A549 (cell line): ENCODE data around the gene INPP5A. TPM values are rescaled to one million over a fixed set of nuclear protein-coding genes. Genes with fewer than 3 reads are reported as not detected.

Experiments used
- ATAC-seq, 2 experiments: fragments of 200-7000 bp in 1 of 2; fragments of >200 bp in 1 of 2; cut with Nextera tagmentation in 1 of 2; cut with Tn5 transposase in 1 of 2; 3 replicates each; pipeline versions ENCODE4 v1.8.0 to v1.9.1; 2018 to 2020; ENCODE audit warnings: mild to moderate bottlenecking in 1 of 2, moderate library complexity in 1 of 2
- CTCF ChIA-PET: fragments of 300-600 bp; sonication (Branson Sonifier 250); formaldehyde crosslinking; extraction: SDS; loops from one replicate; lab custom pipeline; 2021; ENCODE audit warnings: antibody characterized with exemption, inconsistent platforms; lab: Yijun Ruan, JAX
- POLR2A ChIA-PET: fragments of 350-600 bp; formaldehyde crosslinking; extraction: SDS; loops from one replicate; lab custom pipeline; 2021; ENCODE audit warnings: antibody characterized with exemption, inconsistent platforms; lab: Yijun Ruan, JAX
- DNase-seq, 2 experiments: peaks; one replicate each; pipeline versions ENCODE4 v3.0.0 to v3.0.0-alpha.2; 2011 to 2016; ENCODE audit warnings: low read depth in 1 of 2, low spot score in 1 of 2
- FAIRE-seq: peaks from 2 replicates; lab custom pipeline; 2011; peaks lifted over from hg19 to GRCh38; lab: Jason Lieb, UNC
- H3K27ac ChIP-seq, 2 experiments: fragments of >200 bp; sonication (Bioruptor Twin); formaldehyde crosslinking; 3 replicates each; pipeline ENCODE4 v1.5.1; 2016 to 2017
- H3K4me1 ChIP-seq: fragments of >200 bp; sonication (Bioruptor Twin); formaldehyde crosslinking; 3 replicates; pipeline ENCODE4 v1.6.1; 2016
- H3K4me2 ChIP-seq: fragments of >200 bp; sonication (Bioruptor Twin); formaldehyde crosslinking; 3 replicates; pipeline ENCODE4 v1.6.1; 2016
- H3K4me3 ChIP-seq: fragments of >200 bp; sonication (Bioruptor Twin); formaldehyde crosslinking; 3 replicates; pipeline ENCODE4 v1.5.1; 2016
- H3K9me3 ChIP-seq: fragments of >200 bp; sonication (Bioruptor Twin); formaldehyde crosslinking; 3 replicates; pipeline ENCODE4 v1.6.1; 2016
- CBX8 ChIP-seq: fragments of 200-600 bp; sonication (generic); IDR thresholded peaks from 2 replicates; pipeline ENCODE4 v1.6.1; 2016
- CHD2 ChIP-seq: fragments of 150-350 bp; IDR thresholded peaks from 2 replicates; pipeline ENCODE4 v1.6.1; 2014; ENCODE audit warnings: low read length; ENCODE audit not compliant: partially characterized antibody
- CHD4 ChIP-seq: fragments of 200-600 bp; sonication (generic); IDR thresholded peaks from 2 replicates; pipeline ENCODE4 v1.6.1; 2016; ENCODE audit warnings: antibody characterized with exemption, mild to moderate bottlenecking, borderline replicate concordance
- EHF ChIP-seq: fragments of 250-450 bp; sonication (Bioruptor Pico); IDR thresholded peaks from 2 replicates; pipeline ENCODE4 v1.5.0; 2020; ENCODE audit warnings: mild to moderate bottlenecking
- EHMT2 ChIP-seq: fragments of 200-600 bp; sonication (generic); IDR thresholded peaks from 2 replicates; pipeline ENCODE4 v1.6.1; 2016; ENCODE audit warnings: antibody characterized with exemption, low read depth, mild to moderate bottlenecking, moderate library complexity
- EP300 ChIP-seq, 2 experiments: fragments of >200 bp; sonication (Bioruptor Twin); formaldehyde crosslinking; IDR thresholded peaks; 2 replicates in 1 of 2; 3 replicates in 1 of 2; pipeline ENCODE4 v1.6.1; 2016 to 2017
- ESRRA ChIP-seq: fragments of 150-350 bp; IDR thresholded peaks from 2 replicates; pipeline ENCODE4 v1.6.1; 2014; ENCODE audit warnings: mild to moderate bottlenecking, low read length, borderline replicate concordance
- FOSL2 ChIP-seq, 2 experiments: fragments of 450-650 bp in 1 of 2; fragments of >200 bp in 1 of 2; sonication (Bioruptor Twin) in 1 of 2; formaldehyde crosslinking; IDR thresholded peaks; 2 replicates each; pipeline versions ENCODE4 v1.5.0 to v1.6.1; 2016 to 2020; ENCODE audit warnings: mild to moderate bottlenecking in 1 of 2, moderate library complexity in 1 of 2
- HDAC2 ChIP-seq: fragments of 200-600 bp; sonication (generic); IDR thresholded peaks from 2 replicates; pipeline ENCODE4 v1.6.1; 2016
- HOXB5 ChIP-seq: fragments of 250-450 bp; sonication (Bioruptor Pico); IDR thresholded peaks from 2 replicates; pipeline ENCODE4 v1.5.0; 2020; ENCODE audit warnings: mild to moderate bottlenecking, moderate library complexity
- JUN ChIP-seq, 2 experiments: fragments of >200 bp; sonication (Bioruptor Twin); formaldehyde crosslinking; IDR thresholded peaks; 2 replicates in 1 of 2; 3 replicates in 1 of 2; pipeline ENCODE4 v1.6.1; 2016 to 2017
- KDM5A ChIP-seq: fragments of 200-600 bp; sonication (generic); IDR thresholded peaks from 2 replicates; pipeline ENCODE4 v1.6.1; 2016; ENCODE audit warnings: antibody characterized with exemption, mild to moderate bottlenecking
- MAFK ChIP-seq: fragments of 450-650 bp; IDR thresholded peaks from 2 replicates; pipeline ENCODE4 v1.6.1; 2014; ENCODE audit not compliant: partially characterized antibody
- NPAS2 ChIP-seq: fragments of 250-450 bp; sonication (Bioruptor Pico); IDR thresholded peaks from 2 replicates; pipeline ENCODE4 v1.8.0; 2022; ENCODE audit warnings: mild to moderate bottlenecking, moderate library complexity, borderline replicate concordance
- NR3C1 ChIP-seq: fragments of >200 bp; sonication (Bioruptor Twin); formaldehyde crosslinking; IDR thresholded peaks from 3 replicates; pipeline ENCODE4 v1.6.1; 2017
- RARB ChIP-seq: fragments of 250-450 bp; sonication (Bioruptor Pico); IDR thresholded peaks from 2 replicates; pipeline ENCODE4 v1.8.0; 2021; ENCODE audit warnings: mild to moderate bottlenecking, moderate library complexity
- RNF2 ChIP-seq: fragments of 200-600 bp; sonication (generic); IDR thresholded peaks from 2 replicates; pipeline ENCODE4 v1.6.1; 2016; ENCODE audit warnings: low read depth, mild to moderate bottlenecking, antibody characterized with exemption, moderate library complexity, borderline replicate concordance
- SREBF2 ChIP-seq: fragments of 450-650 bp; IDR thresholded peaks from 2 replicates; pipeline ENCODE4 v1.6.1; 2014; ENCODE audit warnings: mild to moderate bottlenecking, moderate library complexity
- TFCP2L1 ChIP-seq: fragments of 250-450 bp; sonication (Bioruptor Pico); IDR thresholded peaks from 2 replicates; pipeline ENCODE4 v1.5.0; 2021; ENCODE audit warnings: mild to moderate bottlenecking
- ZFP36 ChIP-seq: fragments of 450-650 bp; IDR thresholded peaks from 2 replicates; pipeline ENCODE4 v1.6.1; 2014; ENCODE audit warnings: borderline replicate concordance; ENCODE audit not compliant: partially characterized antibody
- ZSCAN20 ChIP-seq: fragments of 250-450 bp; sonication (Bioruptor Pico); IDR thresholded peaks from 2 replicates; pipeline ENCODE4 v1.8.0; 2022; ENCODE audit warnings: mild to moderate bottlenecking, moderate library complexity
- WGBS: methylation state at CpG from one replicate; pipeline ENCODE4 v1.1.6; 2017; ENCODE audit errors: missing lambda C conversion rate; 5-methylcytosine and 5-hydroxymethylcytosine counted together
- polyA plus RNA-seq, 4 experiments: library from polyadenylated mRNA; depleted of rRNA in 3 of 4; stranded (reverse); fragments of >200 nt; fragmentation: RNase III in 1 of 4; extraction: RNeasy Plus Mini Kit Qiagen cat#74134 plus additional on column Dnase treatment in 1 of 4; gene quantifications; 2 replicates in 3 of 4; 3 replicates in 1 of 4; pipeline ENCODE4 v1.2.3, GENCODE V29; 2011 to 2017
- TF ChIP-seq, protein P1 (sequence below): fragments of >200 bp; sonication (Bioruptor Twin); formaldehyde crosslinking; IDR thresholded peaks from 3 replicates; pipeline ENCODE4 v1.6.1; 2016
- TF ChIP-seq, protein P2 (sequence below): IDR thresholded peaks from 2 replicates; pipeline ENCODE4 v1.6.1; 2012
- TF ChIP-seq, protein P3 (sequence below): fragments of >200 bp; sonication (Bioruptor Twin); formaldehyde crosslinking; IDR thresholded peaks from 3 replicates; pipeline ENCODE4 v1.5.1; 2016

The INPP5A gene
- polyA plus RNA-seq, 2 of the 4 experiments (the other 2 are of a cell fraction), result 13.7 to 15.1 TPM

DNA sequence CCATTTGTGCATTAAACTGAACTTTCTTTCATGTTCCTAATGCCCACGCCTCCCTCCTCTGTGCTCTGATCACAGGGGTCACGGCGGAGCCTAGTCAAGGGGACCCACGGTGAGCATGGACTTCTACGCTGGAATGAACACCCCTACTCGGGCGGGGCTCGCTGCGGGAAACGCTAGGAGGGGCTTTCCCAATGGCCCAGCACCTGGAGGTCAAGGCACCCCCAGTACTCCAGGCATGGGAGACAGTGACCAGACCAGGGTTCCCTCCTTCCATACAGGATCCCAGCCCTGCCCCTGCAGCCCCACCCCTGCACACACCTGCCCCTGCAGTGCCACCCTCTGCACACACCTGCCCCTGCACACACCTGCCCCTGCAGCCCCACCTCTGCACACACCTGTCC is 275.4 kb downstream of the INPP5A start (continued):
- TF ChIP-seq, protein P1, sequence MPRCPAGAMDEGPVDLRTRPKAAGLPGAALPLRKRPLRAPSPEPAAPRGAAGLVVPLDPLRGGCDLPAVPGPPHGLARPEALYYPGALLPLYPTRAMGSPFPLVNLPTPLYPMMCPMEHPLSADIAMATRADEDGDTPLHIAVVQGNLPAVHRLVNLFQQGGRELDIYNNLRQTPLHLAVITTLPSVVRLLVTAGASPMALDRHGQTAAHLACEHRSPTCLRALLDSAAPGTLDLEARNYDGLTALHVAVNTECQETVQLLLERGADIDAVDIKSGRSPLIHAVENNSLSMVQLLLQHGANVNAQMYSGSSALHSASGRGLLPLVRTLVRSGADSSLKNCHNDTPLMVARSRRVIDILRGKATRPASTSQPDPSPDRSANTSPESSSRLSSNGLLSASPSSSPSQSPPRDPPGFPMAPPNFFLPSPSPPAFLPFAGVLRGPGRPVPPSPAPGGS, result no peak
- TF ChIP-seq SREBF2 (no peak), HOXB5 (CRISPR knock-in tag) (no peak), CBX8 (no peak), CHD2 (no peak), ESRRA (no peak)

- no peak overlapping the region for H3K27ac ChIP-seq
- CTCF ChIA-PET, result no interaction called here
- no peaks in the 10 kb centered on the region; the same call in 2 of the 3 replicates for H3K9me3 ChIP-seq
- no peak overlapping the region for H3K4me3 ChIP-seq
- DNase-seq (no peak), FAIRE-seq (no peak), ATAC-seq (no peak)
- H3K4me2 ChIP-seq, result no peak overlapping the region
- no peaks in the 10 kb centered on the region for H3K4me1 ChIP-seq
- WGBS, result 18% methylated on average over 13 of the region's 28 CpGs
- POLR2A ChIA-PET, result no interaction called here
- TF ChIP-seq MAFK (no peak), ZFP36 (no peak)
These were observed 276.2 kb downstream of the INPP5A start for GRCh38 chr10:132813560-132814468.

DNA sequence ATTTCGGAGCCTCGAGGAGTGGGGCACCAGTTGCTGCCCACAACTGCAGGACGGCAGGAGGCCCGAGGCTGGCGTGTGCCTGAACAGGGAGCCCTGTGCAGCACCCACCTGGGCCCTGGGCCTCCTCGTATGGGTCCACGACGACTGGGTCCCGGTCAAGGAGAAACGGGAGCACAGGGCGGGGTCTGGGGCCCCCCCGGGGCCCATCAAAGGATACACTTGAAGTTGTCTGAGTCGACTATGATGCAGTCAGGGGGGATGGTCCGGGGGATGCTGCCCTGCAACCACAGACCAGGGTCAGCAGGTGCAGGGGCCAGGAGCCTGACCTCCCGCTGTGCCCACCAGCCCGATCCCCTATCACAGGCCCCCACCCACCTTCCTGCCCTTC is 276.9 kb downstream of the INPP5A start:
- Histone ChIP-seq H3K9me3 (peaks cover 3% of the 10 kb centered on the region; the same call in 2 of the 3 replicates), H3K4me2 (no peak overlapping the region), H3K4me1 (no peaks in the 10 kb centered on the region), H3K27ac (no peak overlapping the region), H3K4me3 (no peak overlapping the region)
- WGBS, result 62% methylated on average over 7 of the region's 16 CpGs
- ATAC-seq (no peak), FAIRE-seq (no peak), DNase-seq (no peak)
- TF ChIP-seq, protein P2, sequence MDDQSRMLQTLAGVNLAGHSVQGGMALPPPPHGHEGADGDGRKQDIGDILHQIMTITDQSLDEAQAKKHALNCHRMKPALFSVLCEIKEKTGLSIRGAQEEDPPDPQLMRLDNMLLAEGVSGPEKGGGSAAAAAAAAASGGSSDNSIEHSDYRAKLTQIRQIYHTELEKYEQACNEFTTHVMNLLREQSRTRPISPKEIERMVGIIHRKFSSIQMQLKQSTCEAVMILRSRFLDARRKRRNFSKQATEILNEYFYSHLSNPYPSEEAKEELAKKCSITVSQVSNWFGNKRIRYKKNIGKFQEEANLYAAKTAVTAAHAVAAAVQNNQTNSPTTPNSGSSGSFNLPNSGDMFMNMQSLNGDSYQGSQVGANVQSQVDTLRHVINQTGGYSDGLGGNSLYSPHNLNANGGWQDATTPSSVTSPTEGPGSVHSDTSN, result no peak
- no peak for TF ChIP-seq TFCP2L1
- no peak for TF ChIP-seq EP300 (IDR thresholded peaks at IDR 0.05)
- no peak for TF ChIP-seq HDAC2
- TF ChIP-seq EHMT2, result no peak
- TF ChIP-seq EHF, result no peak
- no peak for TF ChIP-seq ZSCAN20
- TF ChIP-seq, protein P3, sequence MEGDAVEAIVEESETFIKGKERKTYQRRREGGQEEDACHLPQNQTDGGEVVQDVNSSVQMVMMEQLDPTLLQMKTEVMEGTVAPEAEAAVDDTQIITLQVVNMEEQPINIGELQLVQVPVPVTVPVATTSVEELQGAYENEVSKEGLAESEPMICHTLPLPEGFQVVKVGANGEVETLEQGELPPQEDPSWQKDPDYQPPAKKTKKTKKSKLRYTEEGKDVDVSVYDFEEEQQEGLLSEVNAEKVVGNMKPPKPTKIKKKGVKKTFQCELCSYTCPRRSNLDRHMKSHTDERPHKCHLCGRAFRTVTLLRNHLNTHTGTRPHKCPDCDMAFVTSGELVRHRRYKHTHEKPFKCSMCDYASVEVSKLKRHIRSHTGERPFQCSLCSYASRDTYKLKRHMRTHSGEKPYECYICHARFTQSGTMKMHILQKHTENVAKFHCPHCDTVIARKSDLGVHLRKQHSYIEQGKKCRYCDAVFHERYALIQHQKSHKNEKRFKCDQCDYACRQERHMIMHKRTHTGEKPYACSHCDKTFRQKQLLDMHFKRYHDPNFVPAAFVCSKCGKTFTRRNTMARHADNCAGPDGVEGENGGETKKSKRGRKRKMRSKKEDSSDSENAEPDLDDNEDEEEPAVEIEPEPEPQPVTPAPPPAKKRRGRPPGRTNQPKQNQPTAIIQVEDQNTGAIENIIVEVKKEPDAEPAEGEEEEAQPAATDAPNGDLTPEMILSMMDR, result no peak
- TF ChIP-seq NPAS2 (CRISPR knock-in tag), result no peak
- TF ChIP-seq CHD4, result no peak
- TF ChIP-seq ESRRA, result no peak
- no peak for TF ChIP-seq JUN (IDR thresholded peaks at IDR 0.05)
- no peak for TF ChIP-seq KDM5A
- no peak for TF ChIP-seq RARB
- TF ChIP-seq RNF2, result no peak
- TF ChIP-seq, protein P1, result no peak
- no peak for TF ChIP-seq NR3C1
- TF ChIP-seq FOSL2 (IDR thresholded peaks at IDR 0.05), result no peak
- TF ChIP-seq FOSL2 (CRISPR knock-in tag; IDR thresholded peaks at IDR 0.05), result no peak
- POLR2A ChIA-PET, result no interaction called here
- CTCF ChIA-PET, result interaction anchor here (0.9 kb wide), 1 partner anchor 72 kb away, joined by 3 read pairs; no protein-coding TSS in a partner anchor
